ENCODE results near the gene PPP1R9A.

Gene PPP1R9A

GRCh38 chr7:95323410-95324129 lies 416.2 kb downstream of the PPP1R9A start:
- no peak for ATAC-seq

GRCh38 chr7:95324431-95324830 lies 417.0 kb downstream of the PPP1R9A start, which contains the start of gene PON1:
Gene PON1 (minus strand): TSS chr7:95324532. CDS start chr7:95324475, 57 bp downstream.
- no peak for ATAC-seq

- ATAC-seq = no peak
These were observed 420.0 kb downstream of the PPP1R9A start for GRCh38 chr7:95327356-95327755.

GRCh38 chr7:95330204-95330960 lies 423.0 kb downstream of the PPP1R9A start:
- peak in 1 of 2 donors; percentile 42 for ATAC-seq

GRCh38 chr7:95330961-95331337 lies 423.6 kb downstream of the PPP1R9A start:
- no peak for ATAC-seq

GRCh38 chr7:95334447-95334846 lies 427.1 kb downstream of the PPP1R9A start:
- ATAC-seq = no peak

- no peak for ATAC-seq
These were observed 427.7 kb downstream of the PPP1R9A start for GRCh38 chr7:95335093-95335492.

- no peak for ATAC-seq
These were observed 431.4 kb downstream of the PPP1R9A start for GRCh38 chr7:95338832-95339231.

- ATAC-seq = no peak
These were observed 433.1 kb downstream of the PPP1R9A start for GRCh38 chr7:95340491-95340890.

GRCh38 chr7:95342029-95342428 lies 434.6 kb downstream of the PPP1R9A start:
- no peak for ATAC-seq

GRCh38 chr7:95342642-95343307 lies 435.4 kb downstream of the PPP1R9A start:
- no peak for ATAC-seq

Data from activated CD4-positive, CD25-positive, alpha-beta regulatory T cell treated with anti-CD3 and anti-CD28 coated beads, Interleukin-2, amount 50 U/mL, for 24 hours (primary cell).